Loucy (cell line): ENCODE data around the gene ADARB2.

Experiments
- H2AFZ ChIP-seq: fragments of 200-600 bp; sonication (generic); 2 replicates; pipeline ENCODE4 v1.6.0; 2016; ENCODE audit warnings: antibody characterized with exemption, mild to moderate bottlenecking, low read length, moderate library complexity
- H3F3A ChIP-seq: fragments of 200-600 bp; 2 replicates; pipeline ENCODE4 v1.6.0; 2016; ENCODE audit warnings: antibody characterized with exemption, low read depth, mild to moderate bottlenecking
- H3K27me3 ChIP-seq: fragments of 200-600 bp; sonication (generic); 2 replicates; pipeline ENCODE4 v1.6.1; 2014; ENCODE audit warnings: low read length, mild to moderate bottlenecking; ENCODE audit not compliant: insufficient read depth, poor library complexity, severe bottlenecking
- H3K36me3 ChIP-seq: fragments of 200-600 bp; sonication (generic); 2 replicates; pipeline ENCODE4 v1.6.1; 2016; ENCODE audit warnings: low read length; ENCODE audit not compliant: insufficient read depth
- H3K4me1 ChIP-seq: fragments of 200-600 bp; sonication (generic); 2 replicates; pipeline ENCODE4 v1.5.1; 2014; ENCODE audit warnings: low read length, mild to moderate bottlenecking; ENCODE audit not compliant: insufficient read depth, poor library complexity, severe bottlenecking
- H3K4me2 ChIP-seq: fragments of 200-600 bp; sonication (generic); 2 replicates; pipeline ENCODE4 v1.6.0; 2014; ENCODE audit warnings: antibody characterized with exemption, low read length, low read depth, mild to moderate bottlenecking; ENCODE audit not compliant: poor library complexity, severe bottlenecking
- H3K4me3 ChIP-seq: fragments of 200-600 bp; sonication (generic); 2 replicates; pipeline ENCODE4 v1.5.1; 2014; ENCODE audit warnings: low read length, mild to moderate bottlenecking, mixed read lengths; ENCODE audit not compliant: poor library complexity, severe bottlenecking
- H3K79me2 ChIP-seq: fragments of 200-600 bp; sonication (generic); 2 replicates; pipeline ENCODE4 v1.6.1; 2014; ENCODE audit warnings: low read length; ENCODE audit not compliant: insufficient read depth
- H3K9ac ChIP-seq: fragments of 200-600 bp; sonication (generic); 2 replicates; pipeline ENCODE4 v1.6.0; 2014; ENCODE audit warnings: mild to moderate bottlenecking, low read depth, low read length, moderate library complexity; ENCODE audit not compliant: poor library complexity, severe bottlenecking
- H3K9me2 ChIP-seq: fragments of 200-600 bp; sonication (generic); replicated peaks from 2 replicates; pipeline ENCODE4 v1.6.1; 2016; ENCODE audit warnings: low read depth, low read length, mixed read lengths
- H3K9me3 ChIP-seq: fragments of 200-600 bp; sonication (generic); 2 replicates; pipeline ENCODE4 v1.6.1; 2014; ENCODE audit warnings: mild to moderate bottlenecking, antibody characterized with exemption, low read length, low read depth; ENCODE audit not compliant: insufficient read depth
- H4K20me1 ChIP-seq: fragments of 200-600 bp; sonication (generic); 2 replicates; pipeline ENCODE4 v1.6.0; 2014; ENCODE audit warnings: antibody characterized with exemption, low read length, mild to moderate bottlenecking; ENCODE audit not compliant: insufficient read depth, poor library complexity, severe bottlenecking
- EZH2phosphoT487 ChIP-seq: fragments of 200-600 bp; IDR thresholded peaks from 2 replicates; pipeline ENCODE4 v1.6.1; 2018; ENCODE audit warnings: antibody characterized with exemption, mild to moderate bottlenecking, moderate library complexity, borderline replicate concordance
- TF ChIP-seq, protein P1 (sequence below): fragments of 200-600 bp; sonication (generic); conservative IDR thresholded peaks from 2 replicates; pipeline ENCODE4 v1.5.1; 2014; ENCODE audit warnings: mild to moderate bottlenecking, antibody characterized with exemption, low read length

ADARB2 gene

DNA sequence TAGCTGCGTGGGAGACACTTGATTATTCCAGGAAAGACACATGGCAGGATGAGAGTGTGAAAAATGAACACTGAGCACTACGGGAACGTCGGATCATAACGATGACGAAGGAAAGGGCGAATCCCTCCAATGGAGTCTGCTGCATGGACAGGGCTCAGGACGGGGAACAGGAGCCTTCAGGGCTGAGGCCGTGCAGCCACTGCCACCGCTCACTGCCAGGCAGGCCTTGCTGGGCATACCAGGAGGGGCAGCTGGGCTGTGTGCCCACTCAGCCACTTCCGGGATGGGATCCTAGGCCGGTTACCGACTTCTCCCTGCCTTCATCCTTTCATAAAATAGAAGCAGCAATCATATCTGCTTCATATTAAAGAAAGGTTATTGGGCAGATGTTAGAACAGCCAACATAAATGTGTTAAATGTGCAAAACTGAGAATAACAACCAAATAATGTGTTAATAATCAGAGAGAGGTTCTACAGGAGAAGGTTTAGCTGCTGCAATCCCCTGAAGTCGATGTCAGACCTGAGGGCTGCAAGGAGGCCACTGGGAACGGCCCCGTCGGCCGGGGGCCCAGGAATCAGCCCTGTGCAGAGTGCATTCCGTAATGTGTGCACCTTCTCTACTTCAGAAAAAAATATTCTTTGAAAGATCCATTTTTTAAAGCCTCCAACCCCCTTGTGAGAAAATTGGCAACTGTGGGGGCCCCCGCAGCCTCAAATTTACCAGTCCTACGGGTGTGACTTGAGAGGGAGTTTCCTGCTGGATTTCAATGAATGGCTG, 63.6 kb downstream of the ADARB2 start:
- Histone ChIP-seq H3K4me3 (no peak overlapping the region), H3K4me1 (no peaks in the 10 kb centered on the region), H3K9me2 (no peaks in the 10 kb centered on the region), H3K4me2 (no peak overlapping the region), H3K9me3 (no peaks in the 10 kb centered on the region), H3K79me2 (no peaks in the 10 kb centered on the region), H3K27me3 (peaks cover 4% of the 10 kb centered on the region), H3F3A (no peaks in the 10 kb centered on the region), H4K20me1 (no peaks in the 10 kb centered on the region), H3K36me3 (no peaks in the 10 kb centered on the region), H3K9ac (no peak overlapping the region), H2AFZ (no peak overlapping the region)
- no peak for TF ChIP-seq EZH2phosphoT487
- TF ChIP-seq, protein P1, sequence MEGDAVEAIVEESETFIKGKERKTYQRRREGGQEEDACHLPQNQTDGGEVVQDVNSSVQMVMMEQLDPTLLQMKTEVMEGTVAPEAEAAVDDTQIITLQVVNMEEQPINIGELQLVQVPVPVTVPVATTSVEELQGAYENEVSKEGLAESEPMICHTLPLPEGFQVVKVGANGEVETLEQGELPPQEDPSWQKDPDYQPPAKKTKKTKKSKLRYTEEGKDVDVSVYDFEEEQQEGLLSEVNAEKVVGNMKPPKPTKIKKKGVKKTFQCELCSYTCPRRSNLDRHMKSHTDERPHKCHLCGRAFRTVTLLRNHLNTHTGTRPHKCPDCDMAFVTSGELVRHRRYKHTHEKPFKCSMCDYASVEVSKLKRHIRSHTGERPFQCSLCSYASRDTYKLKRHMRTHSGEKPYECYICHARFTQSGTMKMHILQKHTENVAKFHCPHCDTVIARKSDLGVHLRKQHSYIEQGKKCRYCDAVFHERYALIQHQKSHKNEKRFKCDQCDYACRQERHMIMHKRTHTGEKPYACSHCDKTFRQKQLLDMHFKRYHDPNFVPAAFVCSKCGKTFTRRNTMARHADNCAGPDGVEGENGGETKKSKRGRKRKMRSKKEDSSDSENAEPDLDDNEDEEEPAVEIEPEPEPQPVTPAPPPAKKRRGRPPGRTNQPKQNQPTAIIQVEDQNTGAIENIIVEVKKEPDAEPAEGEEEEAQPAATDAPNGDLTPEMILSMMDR, result no peak

DNA sequence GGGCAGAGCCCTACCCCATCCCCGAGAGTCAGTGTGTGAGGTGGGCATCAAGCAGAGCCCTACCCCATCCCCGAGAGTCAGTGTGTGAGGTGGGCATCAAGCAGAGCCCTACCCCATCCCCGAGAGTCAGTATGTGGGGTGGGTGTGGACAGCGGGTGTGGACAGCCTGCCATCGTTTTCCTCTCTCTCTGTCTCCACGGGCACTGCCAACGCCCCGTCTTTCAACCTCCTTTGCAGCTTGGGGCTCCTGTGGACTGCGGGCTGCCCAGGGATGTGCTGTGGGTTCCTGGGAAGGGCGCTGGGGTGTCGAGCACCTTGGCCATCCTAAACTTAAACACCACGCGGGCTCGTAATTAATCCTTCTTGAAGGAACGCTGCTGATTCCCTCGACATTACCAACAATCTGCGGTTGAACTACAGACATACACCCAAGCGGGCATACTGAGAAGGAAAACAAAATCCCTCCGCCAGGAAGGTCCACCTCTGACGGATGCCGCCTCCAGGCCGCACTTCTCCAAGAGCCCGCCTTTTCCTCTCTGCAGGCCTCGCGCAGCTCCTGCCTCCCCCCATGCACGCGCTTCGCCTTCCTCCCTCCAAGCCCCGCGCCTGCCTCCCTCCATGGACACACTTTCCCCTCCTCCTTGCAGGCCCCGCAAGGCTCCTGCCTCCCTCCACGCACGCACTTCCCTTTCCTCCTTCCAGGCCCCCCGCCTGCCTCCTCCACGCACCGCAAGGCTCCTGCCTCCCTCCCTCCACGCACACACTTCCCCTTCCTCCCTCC, 65.1 kb downstream of the ADARB2 start:
- TF ChIP-seq, protein P1, result no peak
- TF ChIP-seq EZH2phosphoT487, result no peak
- H3K9ac ChIP-seq, result no peak overlapping the region
- no peaks in the 10 kb centered on the region for H3K79me2 ChIP-seq
- H3K4me2 ChIP-seq, result no peak overlapping the region
- no peak overlapping the region for H2AFZ ChIP-seq
- no peaks in the 10 kb centered on the region for H4K20me1 ChIP-seq
- peaks cover 4% of the 10 kb centered on the region for H3K27me3 ChIP-seq
- H3F3A ChIP-seq, result no peaks in the 10 kb centered on the region
- H3K4me1 ChIP-seq, result no peaks in the 10 kb centered on the region
- H3K36me3 ChIP-seq, result no peaks in the 10 kb centered on the region
- H3K9me2 ChIP-seq, result no peaks in the 10 kb centered on the region
- no peaks in the 10 kb centered on the region for H3K9me3 ChIP-seq
- H3K4me3 ChIP-seq, result no peak overlapping the region

DNA sequence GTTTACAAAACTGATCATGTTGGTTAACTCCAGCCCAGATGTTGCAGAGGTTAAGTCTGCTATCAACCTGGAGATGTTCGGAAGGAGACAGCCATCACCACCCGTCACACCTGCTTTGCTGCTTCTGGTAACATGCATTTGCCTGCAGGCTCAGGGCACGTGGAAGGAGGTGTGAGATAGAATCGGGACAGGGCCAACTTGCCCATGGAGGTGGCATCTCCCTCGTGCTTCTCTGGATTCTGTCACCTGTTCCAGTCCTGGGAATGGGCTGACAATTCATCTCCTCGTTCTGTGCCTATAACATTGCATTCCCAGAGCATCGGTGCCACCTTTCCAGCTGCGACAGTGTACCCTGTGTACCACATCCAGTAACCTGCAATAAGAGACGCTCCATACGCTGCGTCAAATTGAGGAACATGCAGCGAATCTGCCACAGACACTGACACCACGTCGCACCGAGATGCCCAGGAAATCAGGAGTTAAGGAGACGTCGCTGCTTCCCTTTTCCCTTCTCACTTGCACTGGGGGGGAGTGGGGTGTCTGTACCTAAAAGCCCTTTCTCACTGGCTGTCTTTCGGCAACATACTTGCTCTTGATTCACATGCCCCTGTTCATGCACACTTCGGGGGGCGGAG, 65.8 kb downstream of the ADARB2 start:
- H2AFZ ChIP-seq, result no peak overlapping the region
- H3K36me3 ChIP-seq, result no peaks in the 10 kb centered on the region
- no peaks in the 10 kb centered on the region for H3K9me2 ChIP-seq
- H3K9me3 ChIP-seq, result no peaks in the 10 kb centered on the region
- peaks cover 4% of the 10 kb centered on the region for H3K27me3 ChIP-seq
- no peaks in the 10 kb centered on the region for H3K4me1 ChIP-seq
- no peak overlapping the region for H3K4me3 ChIP-seq
- no peaks in the 10 kb centered on the region for H3K79me2 ChIP-seq
- H3K9ac ChIP-seq, result no peak overlapping the region
- no peak for TF ChIP-seq EZH2phosphoT487
- TF ChIP-seq, protein P1, result no peak
- H3K4me2 ChIP-seq, result no peak overlapping the region
- H3F3A ChIP-seq, result no peaks in the 10 kb centered on the region
- H4K20me1 ChIP-seq, result no peaks in the 10 kb centered on the region
